Activated T-cell treated with anti-CD3 and anti-CD28 coated beads, Interleukin-2, amount 50 U/mL, for 1 hour (primary cell): ENCODE results near the gene ZNF428.
A peak's percentile ranks its signal among the peaks of the same experiment; 100 is the strongest.
"Not testable (repeated sequence)": the region's sequence is repeated elsewhere in the genome, so short reads cannot be mapped to it uniquely, and the experiment has no call there.

Experiments used
- DNase-seq: peaks from one replicate; pipeline ENCODE4 v3.0.0-alpha.2; 2020

The ZNF428 gene

GRCh38 chr19:43639519-43640423 is 20.3 kb upstream of the ZNF428 start, which contains the start of gene CADM4:
TSS of gene CADM4 (minus strand) at chr19:43639850. CDS start at chr19:43639790, 60 bp downstream.
- peak; percentile 71 for DNase-seq

GRCh38 chr19:43638995-43639518 is 19.6 kb upstream of the ZNF428 start:
- no peak for DNase-seq

GRCh38 chr19:43638214-43638994 is 19.0 kb upstream of the ZNF428 start:
- DNase-seq, result no peak

- no peak for DNase-seq
These were observed 16.8 kb upstream of the ZNF428 start for GRCh38 chr19:43636121-43636683.

GRCh38 chr19:43635561-43635940 is 16.1 kb upstream of the ZNF428 start:
- not testable (repeated sequence) for DNase-seq

- DNase-seq, result no peak
These were observed 15.6 kb upstream of the ZNF428 start for GRCh38 chr19:43634872-43635560.

GRCh38 chr19:43634506-43634871 is 15.1 kb upstream of the ZNF428 start:
- no peak for DNase-seq

- no peak for DNase-seq
These were observed 14.6 kb upstream of the ZNF428 start for GRCh38 chr19:43634068-43634467.

GRCh38 chr19:43633520-43633919 is 14.1 kb upstream of the ZNF428 start:
- DNase-seq, result no peak

GRCh38 chr19:43631491-43631890 is 12.1 kb upstream of the ZNF428 start:
- DNase-seq, result no peak

- DNase-seq, result no peak
These were observed 9.4 kb upstream of the ZNF428 start for GRCh38 chr19:43628646-43629326.

- DNase-seq, result no peak
These were observed 7.4 kb upstream of the ZNF428 start for GRCh38 chr19:43626838-43627237.

- DNase-seq, result no peak
These were observed 6.6 kb upstream of the ZNF428 start for GRCh38 chr19:43625918-43626579.

- peak; percentile 87 for DNase-seq
These were observed 5.5 kb upstream of the ZNF428 start for GRCh38 chr19:43624933-43625332.

- DNase-seq, result no peak
These were observed 4.7 kb upstream of the ZNF428 start for GRCh38 chr19:43623889-43624670.

- DNase-seq, result no peak
These were observed 3.5 kb upstream of the ZNF428 start for GRCh38 chr19:43622956-43623355.

- no peak for DNase-seq
These were observed 2.6 kb upstream of the ZNF428 start for GRCh38 chr19:43622070-43622469.

GRCh38 chr19:43620061-43621001 is 902 bp upstream of the ZNF428 start:
- DNase-seq, result peak; percentile 84

- no peak for DNase-seq
These were observed 538 bp downstream of the ZNF428 start for GRCh38 chr19:43618921-43619261.

- DNase-seq, result no peak
These were observed 2.5 kb downstream of the ZNF428 start for GRCh38 chr19:43616954-43617353.
